Skin of body (tissue), 2 donors: ENCODE results near the gene CSTF2T. TPM values are rescaled to one million over a fixed set of nuclear protein-coding genes. Genes with fewer than 3 reads are reported as not detected.

Experiments used
- DNase-seq: peaks from one replicate; lab custom pipeline; 2025; lab: John Stamatoyannopoulos, UW
- total RNA-seq: library from RNA; depleted of rRNA; stranded (reverse); fragments of >200 nt; gene quantifications from one replicate; pipeline ENCODE4 v1.2.3, GENCODE V29; 2014

Gene CSTF2T
- total RNA-seq, 1 donor from 2014 or later: 19.8 TPM

- no peak for DNase-seq
Measured at GRCh38 chr10:51649064-51649463, 50.3 kb downstream of the CSTF2T start.
